Brain pericyte (primary cell): ENCODE measurements around the gene WASF3.

Source experiments
- DNase-seq: peaks from one replicate; pipeline ENCODE4 v3.0.0-alpha.2; 2012; ENCODE audit warnings: low read depth, low spot score

The WASF3 gene

GRCh38 chr13:26681036-26681435 lies 123.6 kb downstream of the WASF3 start:
- DNase-seq: no peak

GRCh38 chr13:26682606-26683005 lies 125.1 kb downstream of the WASF3 start:
- no peak for DNase-seq

GRCh38 chr13:26685606-26686005 lies 128.1 kb downstream of the WASF3 start:
- DNase-seq: no peak

- no peak for DNase-seq
Measured at GRCh38 chr13:26686285-26686684, 128.8 kb downstream of the WASF3 start.

DNA sequence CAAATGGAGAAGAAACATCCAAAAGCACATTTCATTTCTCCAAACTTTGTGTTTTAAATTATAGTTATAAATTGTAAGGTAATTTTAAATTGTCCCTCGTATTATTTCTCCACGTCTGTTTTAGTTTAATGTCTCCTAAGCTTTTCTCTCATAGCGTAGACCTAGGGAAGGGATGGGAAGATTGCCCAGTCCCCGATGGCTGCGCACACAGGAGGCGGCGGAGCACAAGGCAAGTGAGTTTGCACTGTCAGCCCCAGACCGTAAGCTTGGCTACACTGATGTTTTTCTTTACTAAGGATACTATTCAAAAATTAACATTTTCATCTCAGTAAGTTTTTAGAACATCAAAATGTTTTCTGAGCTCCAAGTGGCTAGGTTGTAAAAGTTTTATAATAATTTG lies 130.8 kb downstream of the WASF3 start:
- DNase-seq: no peak

DNA sequence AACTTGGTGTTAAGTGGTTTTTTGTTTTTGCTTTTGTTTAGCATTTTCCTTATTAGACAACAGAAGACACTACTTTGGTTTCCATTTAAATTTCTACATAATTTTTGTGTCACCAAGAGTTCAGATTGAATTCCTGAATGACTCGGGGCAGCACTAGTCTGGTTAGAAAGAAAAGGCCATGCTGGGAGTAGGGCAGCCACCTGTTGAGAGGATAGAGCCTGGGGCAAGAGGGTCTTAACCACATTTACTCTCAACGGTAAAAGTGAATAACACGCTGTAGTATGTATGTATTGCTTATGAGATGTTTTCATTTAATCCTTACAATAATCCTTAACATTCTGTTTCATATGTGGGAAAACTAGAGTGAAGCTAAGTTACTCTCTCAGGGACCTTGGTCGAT lies 131.5 kb downstream of the WASF3 start:
- no peak for DNase-seq

- no peak for DNase-seq
Measured at GRCh38 chr13:26693749-26694463, 136.4 kb downstream of the WASF3 start.

DNA sequence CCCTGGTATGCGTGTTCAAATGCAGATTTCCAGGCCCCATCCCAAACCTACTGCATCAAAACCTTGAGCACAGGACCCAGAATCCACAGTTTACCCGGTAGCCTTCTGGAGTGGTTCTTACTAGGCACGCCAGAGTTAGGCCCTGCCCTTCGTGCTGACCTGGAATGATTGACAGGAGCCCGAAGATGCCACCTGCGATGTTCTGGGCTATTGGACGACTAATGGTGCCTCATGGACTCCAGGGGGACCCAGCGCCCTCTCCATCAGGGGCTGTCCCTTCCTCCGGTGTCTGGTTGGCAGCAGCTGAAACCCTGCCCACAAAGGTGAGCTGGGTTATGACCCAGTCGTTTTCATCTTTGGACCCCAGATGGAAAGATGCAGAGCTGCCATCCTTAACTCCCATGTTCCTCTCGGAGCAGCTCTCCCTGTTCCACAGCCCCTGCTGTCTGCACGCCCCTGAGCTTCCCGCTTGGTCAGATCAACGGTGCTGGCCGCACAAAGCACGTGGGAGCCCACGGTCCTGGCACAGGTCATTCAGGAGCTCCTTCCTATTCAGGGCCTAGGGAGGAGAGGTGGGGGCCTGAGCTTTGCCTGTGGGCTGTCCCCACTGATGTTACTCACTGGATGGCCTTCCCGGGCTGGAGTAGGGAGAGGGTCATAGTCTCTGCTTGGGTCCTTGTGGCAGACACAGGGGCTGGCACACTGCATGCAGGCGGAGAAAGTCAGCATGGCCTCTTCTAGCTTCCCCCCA lies 137.3 kb downstream of the WASF3 start:
- DNase-seq: no peak

DNA sequence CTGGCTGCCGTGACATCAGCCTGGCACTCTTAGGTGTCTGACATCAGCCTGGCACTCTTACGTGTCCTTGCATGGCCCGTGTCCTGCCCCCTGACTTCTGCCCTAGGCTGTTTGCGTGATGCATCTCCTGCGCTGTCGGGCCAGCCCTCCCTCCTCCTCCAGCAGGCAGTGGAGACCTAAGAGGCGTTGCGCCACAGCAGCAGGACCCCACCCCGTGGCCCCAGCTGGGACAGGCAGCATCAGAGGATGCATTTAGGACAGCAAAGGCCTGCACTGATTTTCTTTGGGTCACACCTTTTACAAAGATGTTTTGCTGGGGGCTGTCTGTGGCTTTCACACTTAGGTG lies 137.8 kb downstream of the WASF3 start:
- no peak for DNase-seq

GRCh38 chr13:26695891-26696311 lies 138.4 kb downstream of the WASF3 start:
- no peak for DNase-seq

GRCh38 chr13:26697069-26697955 lies 139.8 kb downstream of the WASF3 start:
- DNase-seq: no peak

- peak; percentile 52 for DNase-seq
Measured at GRCh38 chr13:26698392-26699196, 141.1 kb downstream of the WASF3 start.

DNA sequence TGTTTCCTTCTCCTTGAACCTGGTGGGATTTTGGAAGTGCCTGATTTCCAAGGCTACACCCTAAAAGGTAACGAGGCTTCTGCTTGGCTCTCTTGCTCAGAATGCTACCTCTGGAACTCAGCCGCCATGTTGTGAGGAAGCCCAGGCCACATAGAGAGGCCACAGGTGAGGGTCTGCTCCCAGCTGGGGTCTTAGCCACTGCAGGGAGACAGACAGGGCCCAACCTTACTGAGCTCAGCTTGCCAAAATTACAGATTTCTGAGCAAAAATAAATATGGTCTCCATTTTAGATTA lies 141.7 kb downstream of the WASF3 start:
- no peak for DNase-seq

DNA sequence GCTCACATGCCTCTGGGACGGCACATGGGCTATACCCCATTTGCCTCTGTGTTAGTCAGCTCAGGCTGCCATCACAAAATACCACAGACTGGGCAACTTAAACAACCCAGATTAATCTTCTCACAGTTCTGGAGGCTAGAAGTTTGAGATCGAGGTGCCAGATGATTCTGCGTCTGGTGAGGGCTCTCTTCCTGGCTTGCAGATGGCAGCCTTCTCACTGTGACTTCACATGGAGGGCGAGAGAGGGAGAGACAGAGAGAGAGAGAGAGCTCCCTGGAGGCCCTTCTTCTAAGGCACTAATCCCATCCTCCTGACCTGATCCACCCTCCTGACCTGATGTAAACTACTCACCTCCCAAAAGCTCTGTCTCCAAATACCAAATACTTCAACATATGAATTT lies 148.1 kb downstream of the WASF3 start:
- DNase-seq: no peak

DNA sequence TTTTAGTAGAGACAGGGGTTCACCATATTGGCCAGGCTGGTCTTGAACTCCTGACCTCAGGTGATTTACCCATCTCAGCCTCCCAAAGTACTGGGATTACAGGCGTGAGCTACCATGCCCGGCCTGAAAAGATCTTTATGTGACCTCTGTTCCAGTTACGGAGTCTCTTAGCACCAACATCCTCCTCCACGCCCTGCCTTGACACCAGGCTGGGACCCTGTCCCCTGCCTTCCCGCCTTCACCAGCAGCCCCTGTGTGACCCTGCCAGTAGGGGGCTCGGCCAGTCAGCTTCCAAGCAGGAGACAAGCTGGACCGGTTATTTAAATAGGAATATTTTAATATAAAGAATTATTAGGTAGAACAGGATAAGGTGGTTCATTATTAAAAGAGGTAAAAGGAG lies 148.9 kb downstream of the WASF3 start:
- no peak for DNase-seq

GRCh38 chr13:26707122-26708006 lies 149.9 kb downstream of the WASF3 start:
- no peak for DNase-seq

GRCh38 chr13:26708007-26708297 lies 150.5 kb downstream of the WASF3 start:
- DNase-seq: no peak

GRCh38 chr13:26709461-26709860 lies 152.0 kb downstream of the WASF3 start:
- DNase-seq: no peak

DNA sequence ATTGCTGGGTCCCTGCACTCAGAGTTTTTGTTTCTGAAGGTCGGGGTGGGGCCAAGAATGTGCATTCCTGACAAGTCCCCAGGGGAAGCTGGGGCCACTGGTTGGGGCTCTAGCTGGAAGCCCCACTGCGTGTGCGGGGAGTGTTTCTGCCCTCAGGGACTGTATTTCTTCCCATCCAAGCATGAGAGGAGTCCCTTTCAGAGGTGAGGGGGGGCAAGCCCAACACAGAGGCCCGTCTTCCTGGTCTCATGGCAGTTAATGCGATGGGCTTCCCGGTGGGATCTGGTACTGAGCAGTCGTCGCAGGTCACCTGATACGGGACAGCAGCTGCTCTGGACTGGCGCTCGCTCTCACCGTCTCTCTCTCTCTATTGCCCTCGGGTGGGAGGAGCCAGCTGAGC lies 152.7 kb downstream of the WASF3 start:
- DNase-seq: no peak

DNA sequence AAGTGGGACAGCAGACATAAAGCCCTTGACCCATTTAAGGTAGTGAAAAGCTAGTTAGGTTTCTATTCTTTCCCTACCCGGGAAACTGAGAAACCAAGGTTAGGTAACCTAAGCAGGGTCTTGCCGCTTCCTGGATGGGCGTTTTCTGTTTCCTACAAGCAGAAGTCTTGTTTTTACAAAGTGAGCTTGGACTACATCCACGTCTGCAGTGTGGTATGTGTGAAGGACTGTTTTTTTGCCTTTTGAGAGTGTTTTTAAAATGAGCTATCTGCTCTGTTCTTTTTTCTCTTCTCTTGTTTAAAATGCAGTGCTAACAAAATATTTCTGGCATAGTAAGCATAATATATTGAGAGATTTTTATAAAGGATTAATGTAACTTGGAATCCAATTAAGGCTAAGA lies 153.7 kb downstream of the WASF3 start:
- no peak for DNase-seq

GRCh38 chr13:26713341-26713740 lies 155.9 kb downstream of the WASF3 start:
- no peak for DNase-seq
